OCI-LY3 (cell line): Measurements from ENCODE around the gene CNTNAP2.

ENCODE experiments used
- H2AFZ ChIP-seq: fragments of 200-600, 300-600 bp; shearing (Covaris generic); 2 replicates; pipeline ENCODE4 v1.6.0; 2014; ENCODE audit warnings: antibody characterized with exemption, low read depth, low read length
- H3K27ac ChIP-seq: fragments of 200-600, 300-600 bp; sonication (generic); 2 replicates; pipeline ENCODE4 v1.5.1; 2014; ENCODE audit warnings: mild to moderate bottlenecking, low read length, moderate library complexity, mixed read lengths
- H3K27me3 ChIP-seq: fragments of 200-600, 300-600 bp; sonication (generic); 2 replicates; pipeline ENCODE4 v1.6.1; 2014; ENCODE audit warnings: low read depth, low read length, mixed read lengths
- H3K36me3 ChIP-seq: fragments of 200-600, 300-600 bp; sonication (generic); replicated peaks from 2 replicates; pipeline ENCODE3; 2014; ENCODE audit warnings: low read depth, low read length, mixed read lengths
- H3K4me1 ChIP-seq: fragments of 300-600, 200-600 bp; sonication (generic); 2 replicates; pipeline ENCODE4 v1.6.1; 2014; ENCODE audit warnings: low read length, mixed read lengths
- H3K4me2 ChIP-seq: fragments of 200-600, 300-600 bp; sonication (generic); 2 replicates; pipeline ENCODE4 v1.6.1; 2014; ENCODE audit warnings: low read length, mixed read lengths
- H3K4me3 ChIP-seq: fragments of 300-600, 200-600 bp; sonication (generic); 2 replicates; pipeline ENCODE4 v1.5.1; 2014; ENCODE audit warnings: antibody characterized with exemption, mild to moderate bottlenecking, low read length, moderate library complexity
- H3K79me2 ChIP-seq: fragments of 300-600, 200-600 bp; shearing (Covaris generic); 2 replicates; pipeline ENCODE4 v1.6.1; 2014; ENCODE audit warnings: mild to moderate bottlenecking, low read length, mixed read lengths
- H3K9ac ChIP-seq: fragments of 300-600, 200-600 bp; shearing (Covaris generic); 2 replicates; pipeline ENCODE4 v1.6.0; 2014; ENCODE audit warnings: mild to moderate bottlenecking, low read length, moderate library complexity
- H3K9me3 ChIP-seq: fragments of 200-600, 300-600 bp; shearing (Covaris generic); 2 replicates; pipeline ENCODE4 v1.6.1; 2014; ENCODE audit warnings: low read length, mixed read lengths; ENCODE audit not compliant: insufficient read depth
- H4K20me1 ChIP-seq: fragments of 200-600, 300-600 bp; sonication (generic); 2 replicates; pipeline ENCODE4 v1.6.1; 2016; ENCODE audit warnings: low read length, mixed read lengths; ENCODE audit not compliant: insufficient read depth
- EZH2phosphoT487 ChIP-seq: fragments of 200-600 bp; shearing (Covaris generic); IDR thresholded peaks from 2 replicates; pipeline ENCODE4 v1.6.1; 2018; ENCODE audit warnings: antibody characterized with exemption, mixed run types, low read depth
- TF ChIP-seq, protein P1 (sequence below): fragments of 200-600, 300-600 bp; sonication (generic); IDR thresholded peaks from 2 replicates; pipeline ENCODE4 v1.5.1; 2014; ENCODE audit warnings: antibody characterized with exemption, low read length, low read depth

CNTNAP2 gene

DNA sequence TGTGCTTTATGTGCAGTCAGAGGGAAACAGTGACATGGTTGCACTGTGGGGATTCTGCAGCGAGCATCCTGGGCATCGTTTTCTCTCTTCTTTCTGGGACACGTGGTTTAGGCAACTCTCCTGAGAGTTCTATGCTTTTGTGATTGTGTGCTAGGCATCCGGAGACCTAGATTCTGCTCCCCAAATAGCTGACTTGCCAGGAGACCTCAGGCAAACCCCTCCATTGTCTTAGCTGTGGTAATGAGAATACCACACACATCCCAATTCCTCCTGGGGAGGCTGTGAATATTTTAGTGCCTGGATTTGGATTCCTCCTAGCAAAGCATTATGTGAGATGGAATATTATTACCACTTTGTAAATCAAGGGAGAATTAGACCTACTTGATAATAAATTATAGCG, 1862.0 kb downstream of the CNTNAP2 start:
- H3K9me3 ChIP-seq = no peaks in the 10 kb centered on the region
- H3K4me2 ChIP-seq = no peak overlapping the region
- H3K79me2 ChIP-seq = no peaks in the 10 kb centered on the region
- no peaks in the 10 kb centered on the region for H4K20me1 ChIP-seq
- H3K36me3 ChIP-seq = no peaks in the 10 kb centered on the region
- H3K27me3 ChIP-seq = no peaks in the 10 kb centered on the region; the same call in 1 of the 2 replicates
- H3K27ac ChIP-seq = no peak overlapping the region
- no peak overlapping the region for H3K4me3 ChIP-seq
- no peak overlapping the region for H3K9ac ChIP-seq
- no peak overlapping the region for H2AFZ ChIP-seq
- TF ChIP-seq EZH2phosphoT487 = no peak
- TF ChIP-seq, protein P1, sequence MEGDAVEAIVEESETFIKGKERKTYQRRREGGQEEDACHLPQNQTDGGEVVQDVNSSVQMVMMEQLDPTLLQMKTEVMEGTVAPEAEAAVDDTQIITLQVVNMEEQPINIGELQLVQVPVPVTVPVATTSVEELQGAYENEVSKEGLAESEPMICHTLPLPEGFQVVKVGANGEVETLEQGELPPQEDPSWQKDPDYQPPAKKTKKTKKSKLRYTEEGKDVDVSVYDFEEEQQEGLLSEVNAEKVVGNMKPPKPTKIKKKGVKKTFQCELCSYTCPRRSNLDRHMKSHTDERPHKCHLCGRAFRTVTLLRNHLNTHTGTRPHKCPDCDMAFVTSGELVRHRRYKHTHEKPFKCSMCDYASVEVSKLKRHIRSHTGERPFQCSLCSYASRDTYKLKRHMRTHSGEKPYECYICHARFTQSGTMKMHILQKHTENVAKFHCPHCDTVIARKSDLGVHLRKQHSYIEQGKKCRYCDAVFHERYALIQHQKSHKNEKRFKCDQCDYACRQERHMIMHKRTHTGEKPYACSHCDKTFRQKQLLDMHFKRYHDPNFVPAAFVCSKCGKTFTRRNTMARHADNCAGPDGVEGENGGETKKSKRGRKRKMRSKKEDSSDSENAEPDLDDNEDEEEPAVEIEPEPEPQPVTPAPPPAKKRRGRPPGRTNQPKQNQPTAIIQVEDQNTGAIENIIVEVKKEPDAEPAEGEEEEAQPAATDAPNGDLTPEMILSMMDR = no peak
- peaks cover 5% of the 10 kb centered on the region for H3K4me1 ChIP-seq

DNA sequence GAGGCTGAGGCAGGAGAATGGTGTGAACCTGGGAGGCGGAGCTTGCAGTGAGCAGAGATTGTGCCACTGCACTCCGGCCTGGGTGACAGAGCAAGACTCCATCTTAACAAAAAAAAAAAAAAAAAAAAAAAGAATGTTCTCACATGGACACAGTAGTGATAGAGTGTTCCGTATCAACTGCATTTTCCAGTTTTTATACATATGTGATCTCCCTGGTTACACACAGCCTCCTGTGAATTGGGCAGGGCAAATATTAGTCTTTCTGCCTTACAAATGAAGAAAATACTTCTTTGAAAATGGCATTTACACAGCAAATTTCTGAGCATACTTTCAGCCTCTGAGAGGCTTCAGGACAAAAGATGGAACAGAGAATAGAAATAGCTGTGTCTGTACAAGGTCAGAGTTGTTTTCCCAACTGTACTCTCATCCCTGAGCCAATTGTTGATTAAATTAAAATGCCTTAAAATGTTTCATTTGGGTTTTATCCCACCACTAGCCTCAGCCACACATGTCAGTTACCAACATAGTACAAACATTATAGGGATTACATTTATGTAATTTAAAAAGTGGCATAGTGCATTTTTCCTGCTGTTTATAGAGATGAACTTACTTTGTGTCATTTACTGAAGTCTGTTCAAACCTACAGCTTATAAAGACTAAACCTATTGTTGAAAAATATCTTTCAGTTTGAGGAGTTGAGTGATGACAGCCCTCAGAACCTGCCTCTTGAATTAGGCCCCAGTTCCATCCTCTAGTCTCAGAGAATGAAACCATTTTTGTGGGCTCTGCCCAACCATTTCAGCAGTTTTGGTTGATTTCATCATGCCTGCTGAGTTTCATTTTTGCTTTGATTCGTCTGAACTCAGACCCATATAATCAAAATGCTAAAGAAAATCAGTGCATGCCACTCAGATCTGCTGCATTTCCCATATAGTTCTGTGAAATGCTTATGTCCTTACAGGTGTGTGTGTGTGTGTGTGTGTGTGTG, 1864.5 kb downstream of the CNTNAP2 start:
- Histone ChIP-seq H4K20me1 (no peaks in the 10 kb centered on the region), H3K27ac (no peak overlapping the region), H3K36me3 (no peaks in the 10 kb centered on the region), H3K27me3 (no peaks in the 10 kb centered on the region; the same call in 1 of the 2 replicates), H3K9ac (no peak overlapping the region), H3K9me3 (no peaks in the 10 kb centered on the region), H3K4me3 (peak overlapping the region; percentile 19; the same call in 1 of the 2 replicates), H3K4me1 (peaks cover 5% of the 10 kb centered on the region), H2AFZ (no peak overlapping the region), H3K79me2 (no peaks in the 10 kb centered on the region), H3K4me2 (peak overlapping the region; percentile 36)
- no peak for TF ChIP-seq EZH2phosphoT487
- TF ChIP-seq, protein P1 = no peak

DNA sequence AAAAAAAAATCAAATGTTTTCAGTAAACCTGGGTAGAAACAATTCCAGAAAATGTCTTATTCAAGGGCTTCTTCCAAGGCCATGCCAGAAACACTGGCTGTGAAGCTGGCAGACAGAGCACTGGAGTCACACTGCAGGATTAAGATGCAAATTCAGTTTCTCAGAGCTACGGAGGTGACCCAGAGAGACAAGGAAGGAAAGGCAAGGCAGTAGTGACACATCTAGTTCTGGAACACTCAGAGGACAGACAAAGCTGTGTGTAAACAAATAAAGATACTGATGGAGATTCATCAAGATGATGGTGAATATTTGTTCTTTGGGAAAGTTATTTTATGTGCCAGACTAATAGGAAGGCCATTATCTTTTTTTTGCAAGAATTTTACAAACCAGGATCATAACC, 1865.7 kb downstream of the CNTNAP2 start:
- H3K27ac ChIP-seq = no peak overlapping the region
- H3K36me3 ChIP-seq = no peaks in the 10 kb centered on the region
- H3K79me2 ChIP-seq = no peaks in the 10 kb centered on the region
- no peak overlapping the region for H2AFZ ChIP-seq
- H4K20me1 ChIP-seq = no peaks in the 10 kb centered on the region
- H3K9me3 ChIP-seq = no peaks in the 10 kb centered on the region
- H3K4me2 ChIP-seq = 0 out of 2 replicates have a peak overlapping the region, but pooled peaks have one; percentile 36
- peaks cover 5% of the 10 kb centered on the region for H3K4me1 ChIP-seq
- no peak overlapping the region for H3K4me3 ChIP-seq
- H3K9ac ChIP-seq = no peak overlapping the region
- no peaks in the 10 kb centered on the region for H3K27me3 ChIP-seq
- TF ChIP-seq, protein P1 = no peak
- no peak for TF ChIP-seq EZH2phosphoT487

DNA sequence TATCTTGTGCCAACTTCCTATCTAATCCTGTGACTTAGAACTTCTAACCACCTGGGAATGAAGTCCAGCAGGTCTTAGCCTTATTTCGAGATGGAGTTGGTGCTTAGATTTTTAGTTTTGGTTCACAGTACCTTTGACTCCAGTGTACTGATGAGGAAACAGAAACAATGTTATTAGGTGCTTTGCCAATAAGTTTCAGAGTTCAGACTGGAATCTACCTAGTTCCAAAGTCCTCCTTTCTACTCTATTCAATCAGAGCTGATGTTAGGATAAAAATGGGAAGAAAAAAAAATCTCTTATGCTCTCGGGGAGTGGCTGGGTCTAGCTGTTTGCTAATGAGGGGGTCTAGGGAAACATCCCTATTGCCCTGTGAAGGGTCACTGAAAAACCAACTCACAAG, 1867.7 kb downstream of the CNTNAP2 start:
- Histone ChIP-seq H3K79me2 (no peaks in the 10 kb centered on the region), H3K4me2 (no peak overlapping the region), H3K9me3 (no peaks in the 10 kb centered on the region), H3K4me3 (no peak overlapping the region), H3K4me1 (peaks cover 5% of the 10 kb centered on the region), H2AFZ (no peak overlapping the region), H4K20me1 (no peaks in the 10 kb centered on the region), H3K9ac (no peak overlapping the region), H3K27me3 (no peaks in the 10 kb centered on the region), H3K36me3 (no peaks in the 10 kb centered on the region), H3K27ac (no peak overlapping the region)
- no peak for TF ChIP-seq EZH2phosphoT487
- TF ChIP-seq, protein P1 = no peak
